Activated CD8-positive, alpha-beta T cell treated with anti-CD3 and anti-CD28 coated beads for 36 hours (primary cell): ENCODE results near the gene COL15A1. TPM values are rescaled to one million over a fixed set of nuclear protein-coding genes. Genes with fewer than 3 reads are reported as not detected.

Source experiments
- ATAC-seq: fragments of 200-7000 bp; cut with Tn5 transposase; one replicate; pipeline ENCODE4 v1.10.0; 2021; ENCODE audit warnings: mild to moderate bottlenecking, moderate library complexity
- CTCF ChIA-PET: fragments of 350-600 bp; sonication (Branson Sonifier 250); formaldehyde crosslinking; loops from one replicate; lab custom pipeline; 2021; ENCODE audit warnings: antibody characterized with exemption; lab: Charles Lee
- POLR2A ChIA-PET: fragments of 350-600 bp; sonication (Branson Sonifier 250); formaldehyde crosslinking; loops from one replicate; lab custom pipeline; 2021; ENCODE audit warnings: antibody characterized with exemption; lab: Charles Lee
- DNase-seq: peaks from one replicate; pipeline ENCODE4 v3.0.0-alpha.2; 2020
- H3K27ac Mint-ChIP-seq: one replicate; pipeline ENCODE4 v1.8.0; 2021; ENCODE audit warnings: mild to moderate bottlenecking, mixed read lengths
- H3K27me3 Mint-ChIP-seq: one replicate; pipeline ENCODE4 v1.8.0; 2021; ENCODE audit warnings: mixed read lengths
- H3K36me3 Mint-ChIP-seq: one replicate; pipeline ENCODE4 v1.8.0; 2021; ENCODE audit warnings: low read depth, mixed read lengths
- H3K4me1 Mint-ChIP-seq: one replicate; pipeline ENCODE4 v1.8.0; 2021; ENCODE audit warnings: low read depth, mixed read lengths
- H3K4me3 Mint-ChIP-seq: one replicate; pipeline ENCODE4 v1.8.0; 2021; ENCODE audit warnings: mild to moderate bottlenecking, moderate library complexity, mixed read lengths
- H3K9me3 Mint-ChIP-seq: one replicate; pipeline ENCODE4 v1.8.0; 2021; ENCODE audit warnings: mixed read lengths
- CTCF ChIP-seq: fragments of 200-600 bp; IDR thresholded peaks from one replicate; pipeline ENCODE4 v1.8.0; 2022; ENCODE audit warnings: antibody characterized with exemption, mild to moderate bottlenecking
- intact Hi-C: fragments of 100-400 bp; cut with micrococcal nuclease; formaldehyde crosslinking; loops from one replicate; pipeline ENCODE4 v1.10.0; 2022
- total RNA-seq, 2 experiments: library from RNA; stranded (reverse); gene quantifications; one replicate each; pipeline ENCODE4 v1.2.3, GENCODE V29; 2021

Gene COL15A1
- total RNA-seq, 2 experiments from 2014 or later: 0.07 TPM; not detected in 1

GRCh38 chr9:98925956-98926355, 17.8 kb upstream of the COL15A1 start:
- Mint-ChIP-seq H3K4me3 (no peak overlapping the region), H3K4me1 (no peaks in the 10 kb centered on the region), H3K27ac (no peak overlapping the region), H3K9me3 (no peaks in the 10 kb centered on the region), H3K27me3 (peaks cover 6% of the 10 kb centered on the region), H3K36me3 (no peaks in the 10 kb centered on the region)
- POLR2A ChIA-PET: no interaction called here
- CTCF ChIA-PET: no interaction called here
- DNase-seq (no peak), ATAC-seq (no peak)
- intact Hi-C loops: no loop called here
- no peak for TF ChIP-seq CTCF

- no peaks in the 10 kb centered on the region for H3K4me1 Mint-ChIP-seq
- intact Hi-C loops: no loop called here
- ChIA-PET POLR2A (no interaction called here), CTCF (no interaction called here)
- no peak overlapping the region for H3K27ac Mint-ChIP-seq
- peaks cover 6% of the 10 kb centered on the region for H3K27me3 Mint-ChIP-seq
- no peak overlapping the region for H3K4me3 Mint-ChIP-seq
- DNase-seq (no peak), ATAC-seq (no peak)
- TF ChIP-seq CTCF: no peak
- H3K36me3 Mint-ChIP-seq: no peaks in the 10 kb centered on the region
- no peaks in the 10 kb centered on the region for H3K9me3 Mint-ChIP-seq
Observed at GRCh38 chr9:98927724-98928123, 16.0 kb upstream of the COL15A1 start.

- ChIA-PET POLR2A (no interaction called here), CTCF (interaction anchor here (1.3 to 1.6 kb wide), 2 partner anchors 10 to 81 kb away, joined by 4 read pairs; no protein-coding TSS in a partner anchor)
- Mint-ChIP-seq H3K27ac (no peak overlapping the region), H3K4me3 (no peak overlapping the region), H3K4me1 (no peaks in the 10 kb centered on the region), H3K27me3 (peaks cover 6% of the 10 kb centered on the region), H3K36me3 (no peaks in the 10 kb centered on the region), H3K9me3 (no peaks in the 10 kb centered on the region)
- DNase-seq: no peak
- intact Hi-C loops: no loop called here
- no peak for ATAC-seq
- no peak for TF ChIP-seq CTCF
Observed at GRCh38 chr9:98929071-98929470, 14.6 kb upstream of the COL15A1 start.

GRCh38 chr9:98929895-98930341, 13.8 kb upstream of the COL15A1 start:
- ATAC-seq (no peak), DNase-seq (no peak)
- intact Hi-C loops: no loop called here
- no peaks in the 10 kb centered on the region for H3K9me3 Mint-ChIP-seq
- no peak overlapping the region for H3K27ac Mint-ChIP-seq
- ChIA-PET POLR2A (no interaction called here), CTCF (interaction anchor here (1.3 to 1.6 kb wide), 2 partner anchors 11 to 82 kb away, joined by 4 read pairs; no protein-coding TSS in a partner anchor)
- H3K36me3 Mint-ChIP-seq: no peaks in the 10 kb centered on the region
- no peak overlapping the region for H3K4me3 Mint-ChIP-seq
- H3K4me1 Mint-ChIP-seq: no peaks in the 10 kb centered on the region
- H3K27me3 Mint-ChIP-seq: peaks cover 6% of the 10 kb centered on the region
- no peak for TF ChIP-seq CTCF

GRCh38 chr9:98930792-98931191, 12.9 kb upstream of the COL15A1 start:
- peaks cover 6% of the 10 kb centered on the region for H3K27me3 Mint-ChIP-seq
- no peak for ATAC-seq
- no peak overlapping the region for H3K27ac Mint-ChIP-seq

More at GRCh38 chr9:98930792-98931191, 12.9 kb upstream of the COL15A1 start:
- ChIA-PET POLR2A (no interaction called here), CTCF (no interaction called here)
- Mint-ChIP-seq H3K9me3 (no peaks in the 10 kb centered on the region), H3K4me3 (no peak overlapping the region), H3K36me3 (no peaks in the 10 kb centered on the region), H3K4me1 (no peaks in the 10 kb centered on the region)
- DNase-seq: no peak
- no peak for TF ChIP-seq CTCF
- intact Hi-C loops: no loop called here
